ENCODE measurements around the gene TRRAP.
"Not testable (repeated sequence)": the region's sequence is repeated elsewhere in the genome, so short reads cannot be mapped to it uniquely, and the experiment has no call there.

TRRAP gene

DNA sequence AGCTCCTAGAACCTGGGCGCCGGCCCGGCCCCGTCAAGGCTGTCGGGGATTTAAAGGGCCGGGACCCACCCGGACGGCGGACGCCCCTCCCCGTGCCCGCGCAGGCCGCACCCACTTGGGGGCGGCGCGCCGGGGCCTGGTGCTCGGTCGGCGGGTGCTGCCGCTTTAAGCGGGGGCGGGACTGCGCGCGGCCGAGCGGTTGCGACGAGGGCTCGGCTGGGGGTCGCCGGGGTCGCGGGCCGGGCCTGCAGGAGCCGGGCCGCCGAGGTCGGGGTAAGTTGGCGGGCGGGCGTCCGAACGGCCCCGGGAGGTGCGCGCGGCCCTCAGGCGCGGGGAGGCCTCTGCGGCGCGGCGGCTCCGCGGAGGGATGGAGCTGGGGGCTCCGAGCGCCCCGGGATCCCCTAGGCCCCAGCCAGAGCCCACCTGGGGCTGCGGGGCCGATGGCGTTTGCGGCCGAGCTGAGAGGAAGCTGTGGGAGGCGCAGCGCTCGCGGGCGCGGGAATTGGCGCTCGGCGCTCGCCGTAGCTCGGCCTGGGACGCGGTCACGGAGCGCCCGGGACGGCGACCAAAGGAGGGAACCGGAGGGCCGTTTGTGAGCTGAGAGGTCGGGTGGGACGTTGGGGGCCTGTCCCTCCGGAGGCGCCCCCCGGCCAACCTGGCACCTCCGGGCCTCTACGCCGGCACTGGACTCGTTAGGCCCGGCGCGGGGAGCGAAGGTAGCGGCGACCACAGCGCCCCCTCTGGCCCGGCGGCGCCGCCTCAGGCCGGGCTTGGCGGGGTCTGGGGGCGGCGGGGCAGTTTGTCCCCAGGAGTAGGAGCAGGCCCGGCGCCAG lies at the start of gene TRRAP:
Gene TRRAP, plus strand, starts transcription at position 168 of the 833 bp plus-strand sequence. CDS start 2,619 bp downstream, outside the sequence.
- no peak for DNase-seq (ENCODE audit: low read depth, low spot score)
- peak within 1 kb of the TSS; percentile 56 for H3K27ac ChIP-seq

DNA sequence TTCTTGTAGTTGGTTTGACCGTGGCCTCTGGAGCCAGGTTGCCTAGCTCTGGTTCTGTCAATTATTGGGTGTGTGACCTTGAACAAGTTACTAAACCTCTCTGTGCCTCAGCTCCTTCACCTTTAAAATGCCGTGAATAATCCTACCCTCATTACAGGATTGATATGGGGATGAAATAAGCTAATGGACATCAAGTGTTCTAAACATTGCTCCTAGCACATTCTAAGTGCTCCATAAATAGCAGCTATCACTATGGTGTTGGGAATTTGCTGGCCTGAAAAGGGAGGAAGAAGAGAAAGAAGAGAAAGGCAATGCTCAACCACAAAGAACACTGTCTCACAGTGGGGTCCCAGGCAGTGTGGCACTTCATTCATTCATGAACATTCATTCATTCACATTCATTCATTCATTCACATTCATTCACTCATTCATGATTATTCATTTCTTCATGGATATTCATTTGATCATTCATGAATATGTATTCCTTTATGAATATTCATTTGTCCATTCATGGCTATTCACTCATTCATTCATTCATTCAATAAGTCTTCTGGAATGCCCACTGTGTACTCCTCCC lies 47.3 kb upstream of the TRRAP start:
- H3K27ac ChIP-seq = no peak overlapping the region
- DNase-seq (ENCODE audit: low read depth, low spot score) = no peak

DNA sequence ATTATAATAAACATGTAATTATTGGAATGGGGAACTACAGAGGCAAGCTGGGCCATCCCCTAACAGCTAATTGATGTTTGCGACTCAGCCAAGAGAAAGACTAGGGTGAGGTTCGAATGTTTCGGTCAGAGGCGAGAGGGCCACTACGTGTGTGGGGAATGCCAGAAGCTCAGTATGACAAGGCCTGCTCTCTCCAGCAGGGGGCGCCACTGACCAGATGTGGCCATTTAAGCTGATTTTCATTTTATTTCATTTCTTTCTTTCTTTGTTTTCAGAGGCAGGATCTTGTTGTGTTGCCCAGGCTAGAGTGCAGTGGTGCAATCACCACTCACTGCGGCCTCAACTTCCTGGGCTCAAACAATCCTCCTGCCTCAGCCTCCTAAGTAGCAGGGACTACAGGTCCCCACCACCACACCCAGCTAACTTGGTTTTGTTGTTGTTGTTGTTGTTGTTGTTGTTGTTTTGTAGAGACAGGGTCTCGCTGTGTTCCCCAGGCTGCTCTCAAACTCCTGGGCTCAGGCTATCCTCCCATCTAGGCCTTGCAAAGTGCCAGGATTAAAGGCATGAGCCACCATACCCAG lies 46.6 kb upstream of the TRRAP start:
- H3K27ac ChIP-seq = no peak overlapping the region
- no peak for DNase-seq (ENCODE audit: low read depth, low spot score)

DNA sequence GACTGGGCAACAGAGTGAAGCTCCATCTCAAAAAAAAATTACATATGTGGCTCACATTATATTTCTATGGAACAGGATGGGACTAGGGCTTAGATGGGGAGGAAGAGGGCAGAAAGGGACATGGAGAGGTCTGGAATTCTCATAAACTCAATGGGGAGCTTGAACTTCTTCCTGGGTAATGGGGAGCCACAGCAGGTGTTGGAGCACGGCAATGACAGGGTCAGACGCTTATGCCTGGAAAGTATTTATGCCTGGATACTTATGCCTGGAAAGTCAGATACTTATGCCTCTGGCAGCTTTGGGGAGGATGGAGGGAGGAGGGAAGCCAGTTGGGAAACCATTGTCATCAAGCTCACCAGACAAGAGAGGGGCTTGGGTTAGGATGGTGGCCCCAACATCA lies 45.3 kb upstream of the TRRAP start:
- no peak overlapping the region for H3K27ac ChIP-seq
- DNase-seq (ENCODE audit: low read depth, low spot score) = no peak

DNA sequence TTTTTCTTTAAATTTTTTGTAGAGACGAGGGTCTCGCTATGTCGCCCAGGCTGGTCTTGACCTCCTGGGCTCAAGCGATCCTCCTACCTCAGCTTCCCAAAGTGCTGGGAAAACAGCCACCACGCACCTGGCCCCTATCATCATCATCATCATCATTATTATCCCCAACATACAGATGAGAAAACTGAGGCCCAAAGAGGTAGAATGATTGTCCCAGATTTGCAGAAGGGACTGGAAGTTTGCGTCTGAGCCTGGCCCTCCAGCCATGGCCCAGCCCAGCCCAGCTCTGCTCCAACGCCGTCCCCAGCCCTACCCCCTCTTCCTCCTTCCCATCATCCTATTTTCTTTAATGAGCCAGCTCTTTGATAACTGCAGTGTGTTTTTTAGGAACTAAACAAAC lies 43.4 kb upstream of the TRRAP start:
- no peak for DNase-seq (ENCODE audit: low read depth, low spot score)

DNA sequence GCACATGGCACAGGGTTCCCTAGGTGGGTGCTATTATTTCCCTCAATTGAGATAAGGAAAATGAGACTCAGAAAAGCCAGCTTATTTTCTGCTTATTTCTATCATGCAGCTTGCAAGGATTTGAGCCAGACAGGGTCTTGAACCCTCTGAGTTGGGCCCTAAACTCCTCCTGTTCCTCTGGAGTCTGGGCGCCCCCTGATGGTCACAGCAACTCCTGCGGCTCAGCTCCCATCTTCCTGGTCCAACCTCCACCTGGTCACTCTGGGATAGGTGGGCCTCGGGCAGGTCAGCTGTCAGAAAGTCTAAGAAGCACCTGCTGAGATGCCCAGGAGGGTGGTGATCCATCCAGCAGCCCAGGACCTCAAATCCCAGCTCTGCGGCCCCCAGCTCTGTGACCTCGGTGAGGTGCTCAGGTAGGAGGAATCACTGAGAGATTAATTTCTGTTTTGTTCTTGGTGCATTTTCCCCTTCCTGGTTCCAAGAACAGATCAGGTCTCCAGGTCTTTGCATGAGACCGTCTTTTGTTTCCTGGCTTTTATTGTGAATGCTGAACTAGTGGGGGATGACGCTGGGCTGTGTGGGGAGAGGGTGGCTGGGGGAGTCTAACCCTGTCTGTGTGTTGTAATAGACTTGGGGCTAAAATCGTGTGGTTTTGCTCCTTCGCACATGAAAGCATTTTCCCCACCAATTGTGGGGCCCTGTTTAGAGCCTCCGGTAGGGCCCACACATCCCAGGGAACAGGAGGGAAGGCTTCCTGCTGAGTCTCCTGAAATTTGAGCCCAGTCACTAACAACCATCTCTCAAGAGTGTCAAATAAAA lies 41.3 kb upstream of the TRRAP start:
- H3K27ac ChIP-seq = no peak overlapping the region
- no peak for DNase-seq (ENCODE audit: low read depth, low spot score)

More for the DNA sequence above, 43.4 kb upstream of the TRRAP start:
- no peak overlapping the region for H3K27ac ChIP-seq

DNA sequence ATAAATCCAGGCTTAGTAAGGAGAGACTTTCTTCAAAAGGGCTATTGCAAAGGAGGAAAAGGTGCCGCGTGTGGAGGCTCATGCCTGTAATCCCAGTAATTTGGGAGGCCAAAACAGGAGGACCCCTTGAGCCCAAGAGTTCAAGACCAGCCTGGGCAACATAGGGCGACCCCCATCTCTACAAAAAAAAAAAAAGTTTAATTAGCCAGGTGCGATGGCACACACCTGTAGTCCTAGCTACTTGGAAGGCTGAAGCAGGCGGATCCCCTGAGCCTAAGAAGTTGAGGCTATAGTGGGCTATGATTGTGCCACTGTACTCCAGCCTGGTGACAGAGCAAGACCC lies 40.7 kb upstream of the TRRAP start:
- DNase-seq (ENCODE audit: low read depth, low spot score) = no peak

DNA sequence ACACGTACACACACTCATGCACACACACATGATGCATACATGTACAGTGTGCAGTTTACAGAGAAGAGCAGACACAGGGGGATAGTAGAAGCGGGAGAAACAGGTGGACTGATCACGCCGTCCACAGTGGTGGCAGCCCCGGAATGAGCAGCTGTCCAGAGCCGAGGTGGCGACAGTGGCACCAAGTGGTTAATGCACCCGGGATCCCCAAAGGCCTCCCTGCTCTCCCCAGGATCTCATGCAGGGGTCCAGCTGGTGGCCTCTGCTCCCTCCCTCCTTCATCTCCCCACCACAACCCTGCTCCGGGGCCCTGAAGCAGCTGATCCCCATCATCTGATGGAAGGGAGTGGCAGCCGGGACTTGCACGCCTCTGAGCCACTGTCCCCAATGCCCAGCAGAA lies 38.2 kb upstream of the TRRAP start:
- no peak for DNase-seq (ENCODE audit: low read depth, low spot score)

More for the DNA sequence above, 40.7 kb upstream of the TRRAP start:
- H3K27ac ChIP-seq = no peak overlapping the region

DNA sequence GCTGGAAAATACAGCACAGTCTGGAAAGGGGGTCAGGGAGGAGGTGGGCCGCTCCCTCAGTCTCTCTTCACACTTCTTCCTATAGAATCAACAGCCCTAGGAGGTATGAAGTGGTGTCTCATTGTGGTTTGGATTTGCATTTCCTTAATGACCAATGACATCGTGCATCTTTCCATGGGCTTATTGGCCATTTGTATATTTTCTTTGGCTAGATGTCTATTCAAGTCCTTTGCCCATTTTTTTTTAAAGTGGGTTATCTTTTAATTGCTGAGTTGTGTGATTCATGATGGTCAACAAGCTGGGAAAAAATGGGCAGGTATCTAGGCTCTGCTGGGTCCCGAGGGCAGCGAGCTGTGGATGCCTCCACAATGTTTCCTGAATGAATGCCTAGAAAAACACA lies 37.6 kb upstream of the TRRAP start:
- no peak overlapping the region for H3K27ac ChIP-seq
- no peak for DNase-seq (ENCODE audit: low read depth, low spot score)

More for the DNA sequence above, 38.2 kb upstream of the TRRAP start:
- no peak overlapping the region for H3K27ac ChIP-seq

DNA sequence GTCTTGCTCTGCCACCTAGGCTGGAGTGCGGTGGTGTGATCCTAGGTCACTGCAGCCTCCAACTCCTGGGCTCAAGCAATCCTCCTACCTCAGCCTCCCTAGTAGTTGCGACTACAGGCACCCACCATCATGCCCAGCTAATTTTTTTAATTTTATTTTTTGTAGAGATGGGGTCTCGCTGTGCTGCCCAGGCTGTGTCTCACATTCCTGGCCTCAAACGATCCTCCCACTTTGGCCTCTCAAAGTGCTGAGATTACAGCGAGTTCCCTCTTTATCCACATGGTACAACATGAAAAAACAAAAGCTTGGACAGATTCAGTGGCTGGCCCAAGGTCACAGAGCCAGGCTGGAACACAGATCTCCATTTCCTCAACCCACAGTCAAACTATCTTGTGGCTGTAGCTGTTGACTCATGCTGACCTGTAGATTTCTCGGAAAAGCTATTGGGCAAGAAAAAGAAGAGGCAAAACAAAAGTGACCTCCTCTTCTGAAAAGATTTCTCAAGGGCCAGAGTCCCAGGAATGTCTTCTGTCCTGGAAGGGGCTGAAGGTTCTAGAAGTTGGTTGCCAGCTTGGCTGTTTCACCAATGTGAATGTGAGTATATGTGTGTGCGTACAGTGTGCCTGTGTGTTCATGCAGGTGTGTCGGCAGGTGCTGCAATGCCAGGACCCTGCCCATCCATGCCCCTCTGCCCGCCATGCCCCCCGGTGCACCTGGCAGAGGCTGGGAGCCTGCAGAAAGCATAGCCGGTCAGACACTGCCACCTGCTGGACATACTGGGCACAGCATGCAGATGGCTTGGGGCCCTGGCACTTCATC lies 36.9 kb upstream of the TRRAP start:
- H3K27ac ChIP-seq = no peak overlapping the region
- no peak for DNase-seq (ENCODE audit: low read depth, low spot score)

DNA sequence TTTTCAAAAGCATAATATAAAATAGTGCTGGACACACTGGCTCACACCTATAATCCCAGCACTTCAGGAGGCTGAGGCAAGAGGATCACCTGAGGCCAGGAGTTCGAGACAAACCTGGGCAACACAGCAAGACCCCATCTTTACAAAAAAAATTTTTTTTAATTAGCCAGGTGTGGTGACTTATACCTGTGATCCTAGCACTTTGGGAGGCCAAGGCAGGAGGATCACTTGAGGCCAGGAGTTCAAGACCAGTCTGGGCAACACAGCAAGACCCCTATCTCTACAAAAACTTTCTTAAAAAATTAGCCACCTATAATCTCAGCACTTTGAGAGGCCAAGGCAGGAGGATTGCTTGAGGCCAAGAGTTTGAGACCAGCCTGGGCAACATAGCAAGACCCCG lies 35.8 kb upstream of the TRRAP start:
- DNase-seq (ENCODE audit: low read depth, low spot score); H3K27ac ChIP-seq: not testable (repeated sequence)

DNA sequence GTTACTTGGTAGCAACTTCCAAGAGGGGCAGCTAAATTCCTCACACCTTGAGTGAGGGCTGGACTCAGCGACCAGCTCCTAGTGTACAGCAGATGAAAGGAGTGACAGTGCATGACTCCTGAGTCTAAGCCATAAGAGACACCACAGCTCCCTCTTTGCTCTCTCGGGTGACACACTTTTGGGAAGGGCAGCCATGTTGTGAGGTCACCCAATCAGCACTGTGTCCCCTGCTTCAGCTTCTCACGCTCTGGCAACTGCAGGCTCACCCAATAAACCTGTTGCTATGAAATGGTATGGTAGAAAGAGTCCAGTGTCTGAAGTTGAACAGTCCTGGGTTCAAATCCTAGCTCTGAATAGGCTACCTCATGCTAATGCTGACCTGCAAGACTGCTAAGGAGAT lies 29.4 kb upstream of the TRRAP start:
- DNase-seq (ENCODE audit: low read depth, low spot score) = no peak

DNA sequence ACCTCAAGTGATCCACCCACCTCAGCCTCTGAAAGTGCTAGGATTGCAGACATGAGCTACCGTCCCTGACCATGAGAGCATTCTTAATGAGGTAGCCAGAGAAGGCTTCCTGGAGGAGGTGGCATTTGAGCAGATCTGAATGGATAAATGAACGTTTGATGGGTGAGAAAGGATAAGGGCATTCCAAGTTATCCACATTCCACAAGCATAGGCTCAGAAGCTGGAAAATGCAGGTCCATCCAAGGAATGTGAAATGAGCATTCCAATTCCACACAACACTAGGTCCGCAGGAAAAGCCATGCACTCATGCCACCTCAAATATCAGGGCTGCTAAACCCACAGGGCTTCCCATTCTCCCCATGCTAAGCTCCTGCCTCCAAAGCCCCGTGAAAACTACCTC lies 25.5 kb upstream of the TRRAP start:
- no peak for DNase-seq (ENCODE audit: low read depth, low spot score)
- no peak overlapping the region for H3K27ac ChIP-seq

More for the DNA sequence above, 29.4 kb upstream of the TRRAP start:
- no peak overlapping the region for H3K27ac ChIP-seq

DNA sequence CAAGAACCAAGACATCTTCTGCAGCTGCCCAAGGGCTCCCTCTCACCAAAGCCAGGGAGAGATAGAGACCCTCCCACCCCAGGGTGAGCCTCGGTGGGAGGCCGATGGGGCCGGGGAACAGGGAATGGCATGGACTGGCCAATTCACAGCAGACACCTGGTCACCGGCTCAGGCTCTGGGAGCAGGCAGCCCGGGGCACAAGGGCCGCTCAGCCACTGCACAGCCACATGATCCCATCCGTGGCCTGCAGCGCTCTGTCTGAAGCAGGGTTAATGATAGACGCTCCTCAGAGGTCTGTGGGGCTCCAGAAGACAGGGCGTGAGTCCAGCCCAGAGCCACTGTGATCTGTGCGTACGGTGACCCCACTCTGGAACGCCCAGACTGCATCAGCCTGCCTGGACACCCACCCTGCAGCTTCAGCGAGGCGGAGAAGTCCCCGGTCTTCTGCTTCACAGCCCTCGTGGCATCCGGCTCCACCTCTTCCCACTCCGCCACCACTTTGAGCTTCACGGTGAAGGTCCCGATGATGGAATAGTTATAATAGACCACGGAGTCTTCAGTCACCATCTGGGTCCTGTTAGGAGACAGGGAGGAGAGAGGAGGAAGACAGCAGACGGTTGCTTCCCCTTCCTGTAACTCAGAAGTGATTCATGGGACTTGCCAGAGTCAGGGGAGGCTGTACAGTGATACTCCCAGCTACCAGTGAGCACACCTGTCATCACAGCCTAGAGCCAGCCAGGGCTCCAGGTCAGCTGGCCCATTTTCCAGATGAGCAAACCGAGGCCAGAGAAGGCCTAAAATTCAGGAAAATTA lies 22.5 kb upstream of the TRRAP start:
- H3K27ac ChIP-seq = no peak overlapping the region
- DNase-seq (ENCODE audit: low read depth, low spot score) = no peak

DNA sequence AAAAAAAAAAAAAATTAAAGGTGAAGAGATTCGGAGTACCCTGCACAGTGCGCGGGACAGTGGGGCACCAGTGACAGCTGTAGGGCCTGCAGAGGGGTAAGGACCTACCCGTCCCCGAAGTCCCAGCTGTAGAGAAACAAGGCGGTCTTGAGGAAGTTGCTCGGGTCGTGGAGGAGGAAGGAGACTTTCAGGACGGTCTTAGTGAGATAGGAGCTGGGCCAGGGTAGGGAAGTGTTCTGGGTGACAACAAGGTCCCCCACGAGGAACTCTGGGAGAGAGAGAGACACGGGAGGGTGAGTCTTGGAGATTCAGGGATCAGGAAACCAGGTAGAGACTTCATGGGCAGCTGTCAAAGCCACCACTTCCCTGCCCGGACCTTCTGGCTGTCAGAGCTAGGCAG lies 18.3 kb upstream of the TRRAP start:
- DNase-seq (ENCODE audit: low read depth, low spot score) = no peak

DNA sequence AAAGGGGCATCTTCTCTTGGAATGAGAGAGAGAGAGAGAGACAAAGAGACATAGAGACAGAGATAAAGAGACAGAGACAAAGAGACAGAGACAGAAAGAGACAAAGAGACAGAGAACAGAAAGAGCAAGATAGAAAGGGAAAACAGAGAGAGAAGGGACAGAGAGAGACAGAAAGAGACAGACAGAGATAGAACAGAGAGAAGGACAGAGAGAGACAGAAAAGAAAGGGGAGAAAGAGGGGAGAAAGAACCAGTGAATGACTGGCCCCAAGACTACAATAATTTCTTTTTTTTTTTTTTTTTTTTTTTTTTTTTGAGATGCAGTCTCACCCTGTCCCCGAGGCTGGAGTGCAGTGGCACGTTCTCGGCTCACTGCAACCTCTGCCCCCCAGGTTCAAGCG lies 16.1 kb upstream of the TRRAP start:
- H3K27ac ChIP-seq = no peak overlapping the region
- DNase-seq (ENCODE audit: low read depth, low spot score) = no peak

More for the DNA sequence above, 18.3 kb upstream of the TRRAP start:
- H3K27ac ChIP-seq = no peak overlapping the region

DNA sequence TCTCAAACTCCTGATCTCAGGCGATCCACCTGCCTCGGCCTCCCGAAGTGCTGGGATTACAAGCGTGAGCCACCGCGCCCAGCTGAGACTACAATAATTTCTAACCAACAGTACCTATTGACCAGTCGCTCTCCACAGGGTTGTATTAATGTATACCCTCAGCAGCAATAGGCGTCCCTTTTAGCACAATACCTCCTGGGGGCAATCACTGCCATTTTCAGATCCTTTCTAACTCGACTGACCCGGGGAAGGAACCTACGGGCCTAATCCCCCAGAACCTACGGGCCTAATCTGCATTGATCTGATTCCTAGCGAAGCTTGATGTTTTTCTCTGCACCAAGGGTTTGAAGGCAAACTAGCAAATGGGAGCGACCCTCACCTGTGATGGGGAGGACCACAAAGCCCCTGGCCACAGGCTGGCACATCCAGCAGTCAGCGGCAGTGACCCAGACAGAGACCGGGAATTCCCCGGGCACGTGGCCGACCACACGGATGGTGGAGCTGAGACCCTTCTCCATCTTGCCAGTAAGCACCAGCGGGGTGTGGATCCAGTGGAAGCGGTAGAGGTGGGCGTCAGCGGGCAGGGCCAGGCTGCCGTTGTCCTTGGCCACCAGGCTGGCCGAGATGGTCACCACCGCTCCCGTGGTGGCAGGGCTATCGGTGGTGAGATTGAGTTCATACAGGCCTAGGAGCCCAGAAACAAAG lies 15.5 kb upstream of the TRRAP start:
- H3K27ac ChIP-seq = no peak overlapping the region
- DNase-seq (ENCODE audit: low read depth, low spot score) = no peak

DNA sequence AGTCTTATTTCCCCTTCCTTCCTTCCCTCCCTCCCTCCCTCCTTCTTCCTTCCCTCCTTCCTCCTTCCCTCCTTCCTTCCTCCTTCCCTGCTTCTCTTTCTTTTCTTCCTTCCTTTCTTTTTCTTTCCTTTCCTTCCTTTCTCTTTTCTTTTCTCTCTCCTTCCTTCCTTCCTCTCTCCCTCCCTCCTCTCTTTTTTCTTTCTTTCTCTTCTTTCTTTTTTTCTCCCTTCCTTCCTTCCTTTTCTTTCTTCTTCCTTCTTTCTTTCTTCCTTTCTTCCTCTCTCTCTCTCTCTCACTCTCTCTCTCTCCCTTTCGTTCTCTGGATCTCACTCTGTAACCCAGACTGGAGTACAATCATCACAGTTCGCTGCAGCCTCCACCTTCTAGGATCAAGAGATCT lies 14.7 kb upstream of the TRRAP start:
- H3K27ac ChIP-seq = no peak overlapping the region
- DNase-seq (ENCODE audit: low read depth, low spot score) = no peak

Measured in epithelial cell of prostate (primary cell).